OCI-M2 (cell line): Measurements from ENCODE around the gene OLIG3.

Experiments used
- DNase-seq: peaks from one replicate; lab custom pipeline; 2025; ENCODE audit not compliant: unreplicated experiment; lab: John Stamatoyannopoulos, UW

OLIG3 gene

DNA sequence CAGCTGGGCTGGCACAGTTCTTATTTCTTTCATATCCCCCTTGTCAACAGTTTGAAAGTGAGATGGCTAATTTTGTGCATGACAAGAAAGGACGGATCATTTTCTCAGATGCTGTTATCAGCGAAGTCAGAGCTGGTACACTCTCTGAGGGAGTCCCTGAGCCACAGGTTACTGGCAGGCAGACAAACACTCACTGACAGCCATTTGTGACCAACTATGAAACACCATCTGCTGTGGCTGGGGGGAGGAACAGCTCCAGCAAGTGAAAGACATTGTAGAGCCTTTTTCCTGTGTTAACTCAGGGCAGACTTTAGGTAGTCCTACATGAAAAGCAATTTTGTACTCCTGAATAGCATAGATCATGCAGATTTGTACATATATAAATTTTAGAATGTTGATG lies 22.2 kb downstream of the OLIG3 start:
- no peak for DNase-seq

DNA sequence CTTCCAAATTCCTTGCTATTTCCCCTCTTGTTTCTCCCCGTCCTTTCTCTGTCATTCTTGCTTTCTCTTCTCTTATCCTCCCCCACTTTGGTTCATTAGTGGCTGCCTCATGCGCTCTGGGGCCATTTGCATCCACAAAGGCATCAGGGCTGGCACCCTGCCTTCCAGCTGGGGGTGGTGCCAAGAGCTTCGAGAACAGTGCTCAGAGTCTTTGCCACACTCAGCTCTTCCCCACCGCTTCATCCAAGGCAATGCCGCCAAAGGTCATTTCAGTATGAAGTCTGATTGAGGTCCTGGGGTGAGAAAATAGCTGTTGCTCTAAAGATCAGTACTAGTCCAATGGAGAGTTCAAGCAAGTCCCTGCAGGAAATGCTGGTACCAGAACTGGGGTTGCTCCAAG lies 22.7 kb downstream of the OLIG3 start:
- no peak for DNase-seq

- DNase-seq, result no peak
Observed at GRCh38 chr6:137467211-137467610, 27.0 kb downstream of the OLIG3 start.

GRCh38 chr6:137465378-137466009 lies 28.7 kb downstream of the OLIG3 start:
- no peak for DNase-seq

- no peak for DNase-seq
Observed at GRCh38 chr6:137452333-137452894, 41.8 kb downstream of the OLIG3 start.

- no peak for DNase-seq
Observed at GRCh38 chr6:137443901-137444300, 50.3 kb downstream of the OLIG3 start.
